Testis (tissue), 2 donors: ENCODE results near the gene SHANK2.

Experiments
- CTCF ChIP-seq, 3 experiments: fragments of 450-650 bp in 2 of 3; fragments of 200-600 bp in 1 of 3; sonication (generic) in 1 of 3; IDR thresholded peaks; one replicate each; pipeline ENCODE4 v1.5.1; 2016 to 2019; ENCODE audit warnings: antibody characterized with exemption in 3 of 3, mild to moderate bottlenecking in 2 of 3, moderate library complexity in 1 of 3
- POLR2A ChIP-seq: fragments of 450-650 bp; IDR thresholded peaks from one replicate; pipeline ENCODE4 v1.6.1; 2017; ENCODE audit warnings: antibody characterized with exemption, mild to moderate bottlenecking, moderate library complexity

DNA sequence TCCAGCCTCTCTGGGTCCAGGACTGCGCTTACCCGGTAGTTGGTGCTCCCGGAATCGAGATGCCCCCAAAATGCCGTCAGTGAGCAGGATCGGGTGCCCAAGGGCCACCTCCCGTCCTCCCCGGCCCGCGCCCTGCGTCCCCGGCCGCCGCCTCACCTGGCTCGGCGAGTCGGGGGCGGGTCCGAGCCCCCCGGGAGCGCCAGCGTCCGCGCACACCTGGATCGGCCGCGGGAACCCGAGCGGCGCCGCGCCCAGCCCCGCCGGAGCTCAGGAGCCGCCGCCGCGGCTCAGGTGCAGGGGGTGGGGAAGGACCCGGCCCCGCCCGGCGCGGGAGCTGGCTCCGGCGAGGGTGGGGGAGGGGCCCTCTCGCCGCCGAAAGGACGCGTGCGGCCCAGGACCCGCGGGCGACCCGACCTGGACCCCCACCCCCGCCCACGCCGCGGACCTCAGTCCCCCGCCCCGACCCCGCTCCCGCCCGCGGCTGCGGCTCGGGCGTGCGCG, at the start of gene SHANK2:
- TF ChIP-seq CTCF (IDR thresholded peaks at IDR 0.05) (peak in 1 of 3 experiments; percentile 2), POLR2A (no peak)
